ENCODE results near the gene PHF21A.

Gene PHF21A

DNA sequence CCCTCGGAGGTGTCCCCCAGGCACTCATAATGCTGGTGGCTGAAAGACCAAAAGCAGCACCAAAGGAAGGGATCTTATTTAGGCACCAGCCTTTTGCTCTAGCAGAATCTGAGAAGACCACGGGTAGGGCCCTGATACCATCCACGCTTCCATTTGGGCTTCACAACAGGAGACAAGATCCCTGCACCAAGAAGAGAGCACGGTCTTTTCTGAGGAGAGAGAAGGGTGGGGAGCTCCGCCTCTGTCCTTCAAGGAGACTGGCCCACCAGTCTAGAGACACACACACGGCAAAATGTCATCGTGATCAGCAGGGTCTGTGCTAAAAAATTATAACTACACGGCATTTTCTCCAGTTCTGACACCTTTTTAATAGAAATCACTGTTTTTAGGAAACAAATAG, 189.0 kb downstream of the PHF21A start:
- DNase-seq: no peak

DNA sequence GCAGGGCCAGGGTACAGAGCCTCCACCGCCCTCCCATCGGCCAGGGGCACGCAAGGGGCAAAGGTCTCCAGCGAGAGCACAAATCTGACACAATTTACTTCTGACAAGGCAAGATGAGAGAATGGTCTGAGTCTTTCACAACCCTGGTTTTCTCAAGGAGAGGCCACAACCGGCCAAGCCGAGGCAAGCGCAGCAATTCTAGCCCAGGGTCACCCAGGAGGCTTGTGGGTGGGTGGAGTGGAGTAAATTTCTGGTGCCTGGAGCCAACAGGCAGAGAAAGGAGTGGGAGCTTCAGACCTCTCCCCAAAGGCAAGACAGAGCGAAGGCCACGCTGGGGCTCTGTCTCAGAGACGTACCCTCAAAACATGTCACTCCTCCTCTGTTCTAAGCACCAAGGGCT, 189.5 kb downstream of the PHF21A start:
- no peak for DNase-seq

DNA sequence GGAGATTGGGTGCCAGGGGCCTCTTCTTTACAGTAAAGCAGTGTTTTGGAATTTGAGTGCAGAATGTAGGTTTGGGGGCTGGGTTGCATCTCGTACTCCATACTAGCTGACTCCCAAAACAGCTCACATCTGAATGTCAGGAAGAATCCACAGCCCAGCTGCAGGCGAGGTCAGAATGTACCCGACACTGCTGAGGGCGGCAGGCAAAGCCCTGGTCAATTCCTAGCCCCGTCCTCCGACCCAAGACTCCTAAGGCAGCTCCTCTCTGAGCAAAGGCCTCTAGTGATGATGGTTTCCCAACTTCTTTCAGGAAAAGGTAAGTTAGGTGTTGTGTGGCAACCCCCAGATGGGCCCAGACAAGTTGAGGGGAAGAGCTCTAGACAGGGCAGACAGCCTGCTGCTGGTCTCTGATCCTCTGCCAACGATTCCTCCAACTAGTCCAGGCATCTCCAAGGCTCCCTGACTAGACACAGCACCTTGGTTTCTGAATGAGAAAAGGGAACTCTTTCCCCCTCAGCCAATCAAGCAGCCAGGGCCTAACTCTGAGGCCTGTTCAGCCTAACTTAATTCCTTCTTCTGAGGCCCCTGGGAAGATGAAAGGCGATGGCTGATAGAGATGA, 190.2 kb downstream of the PHF21A start:
- DNase-seq: no peak

DNA sequence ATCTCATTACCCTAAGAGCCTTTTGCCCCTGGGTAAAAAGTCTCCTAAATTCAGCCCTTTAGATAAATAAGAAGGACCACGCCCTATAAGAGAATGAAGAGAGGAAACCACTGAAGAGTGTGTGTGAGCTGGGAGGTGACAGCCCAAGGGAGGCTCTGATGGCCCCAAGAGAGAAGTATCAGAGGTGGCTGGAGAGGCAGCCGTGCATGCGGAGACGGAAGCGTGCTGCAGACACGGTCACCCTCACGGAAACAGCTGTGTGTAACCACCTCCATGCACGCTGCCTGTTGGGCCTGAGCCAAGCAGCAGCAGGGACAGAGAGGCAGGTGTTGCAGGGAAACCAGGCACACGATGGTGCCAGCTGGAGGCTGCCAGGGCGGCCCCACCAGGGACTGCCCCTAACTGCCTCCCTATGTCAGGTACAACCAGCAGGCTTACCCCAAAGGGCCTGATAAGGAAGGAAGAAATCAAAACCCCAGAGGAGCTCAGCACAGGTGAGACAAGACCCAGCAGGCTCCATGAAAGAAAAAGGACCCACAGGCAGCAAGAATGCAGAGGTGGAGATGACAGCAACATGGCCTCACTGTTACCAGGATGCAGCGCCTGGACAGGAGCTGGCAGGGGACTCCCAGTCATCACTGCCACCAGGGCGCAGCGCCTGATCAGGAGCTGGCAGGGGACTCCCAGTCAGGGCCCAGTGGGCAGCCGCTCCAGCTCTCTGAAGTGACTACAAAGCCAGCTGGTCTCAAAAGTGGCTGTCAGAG, 191.0 kb downstream of the PHF21A start:
- DNase-seq: no peak

DNA sequence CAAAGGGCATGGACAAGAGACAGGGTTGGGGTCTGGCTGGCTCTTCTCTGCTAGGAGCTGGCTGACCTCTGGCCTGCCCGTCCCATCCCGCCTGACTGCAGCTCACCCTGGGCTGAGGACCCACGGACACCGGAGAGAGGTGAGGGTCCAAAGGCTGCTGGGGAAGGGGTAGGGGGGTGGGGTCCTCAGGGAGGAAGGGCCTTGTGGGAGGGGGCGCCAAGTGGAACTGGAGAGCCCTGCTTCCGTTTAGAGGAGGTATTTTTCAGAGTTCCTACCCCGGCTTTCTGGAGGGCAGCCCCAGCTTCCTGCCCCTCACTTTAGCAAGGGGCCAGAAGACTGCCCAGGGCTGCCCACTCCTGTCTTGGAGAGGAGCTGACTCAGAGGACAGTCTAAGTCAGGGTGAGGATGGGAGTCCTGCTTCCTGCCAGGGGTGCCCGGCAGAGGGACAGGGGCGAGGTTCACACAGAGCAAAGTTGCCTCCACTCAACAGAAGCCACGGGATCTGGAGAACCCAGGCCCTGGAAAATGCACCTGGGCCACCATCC, 191.7 kb downstream of the PHF21A start:
- no peak for DNase-seq

DNA sequence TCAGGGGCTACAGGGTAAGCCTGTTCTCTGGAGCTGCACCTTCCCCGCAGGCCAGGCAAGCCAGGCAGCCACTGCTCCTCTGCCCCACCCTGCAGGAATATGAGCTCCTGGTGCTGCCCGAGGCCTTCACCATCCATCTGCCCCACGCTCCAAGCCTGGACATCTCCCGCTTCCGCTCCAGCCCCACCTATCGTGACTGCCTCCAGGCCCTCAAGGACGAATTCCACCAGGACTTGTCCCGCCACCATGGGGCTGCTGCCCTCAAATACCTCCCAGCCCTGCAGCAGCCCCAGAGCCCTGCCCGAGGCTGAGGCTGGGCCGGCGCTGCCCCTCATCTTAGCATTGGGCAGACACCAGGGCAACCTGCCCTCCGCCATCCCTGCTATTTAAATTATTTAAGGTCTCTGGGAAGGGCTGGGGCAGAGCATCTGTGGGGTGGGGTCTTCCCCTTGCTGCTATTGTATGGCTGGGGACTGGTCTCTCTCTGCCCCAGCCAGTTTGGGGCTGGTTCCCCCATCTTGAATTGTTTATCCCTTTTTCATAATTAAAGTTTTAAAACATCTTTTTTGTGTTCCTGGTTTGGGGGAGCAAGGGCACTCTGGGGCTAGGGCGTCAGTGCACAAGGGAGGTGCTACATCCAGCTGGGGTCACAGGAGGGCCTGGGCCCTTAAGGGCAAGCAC, 192.6 kb downstream of the PHF21A start:
- DNase-seq: no peak

DNA sequence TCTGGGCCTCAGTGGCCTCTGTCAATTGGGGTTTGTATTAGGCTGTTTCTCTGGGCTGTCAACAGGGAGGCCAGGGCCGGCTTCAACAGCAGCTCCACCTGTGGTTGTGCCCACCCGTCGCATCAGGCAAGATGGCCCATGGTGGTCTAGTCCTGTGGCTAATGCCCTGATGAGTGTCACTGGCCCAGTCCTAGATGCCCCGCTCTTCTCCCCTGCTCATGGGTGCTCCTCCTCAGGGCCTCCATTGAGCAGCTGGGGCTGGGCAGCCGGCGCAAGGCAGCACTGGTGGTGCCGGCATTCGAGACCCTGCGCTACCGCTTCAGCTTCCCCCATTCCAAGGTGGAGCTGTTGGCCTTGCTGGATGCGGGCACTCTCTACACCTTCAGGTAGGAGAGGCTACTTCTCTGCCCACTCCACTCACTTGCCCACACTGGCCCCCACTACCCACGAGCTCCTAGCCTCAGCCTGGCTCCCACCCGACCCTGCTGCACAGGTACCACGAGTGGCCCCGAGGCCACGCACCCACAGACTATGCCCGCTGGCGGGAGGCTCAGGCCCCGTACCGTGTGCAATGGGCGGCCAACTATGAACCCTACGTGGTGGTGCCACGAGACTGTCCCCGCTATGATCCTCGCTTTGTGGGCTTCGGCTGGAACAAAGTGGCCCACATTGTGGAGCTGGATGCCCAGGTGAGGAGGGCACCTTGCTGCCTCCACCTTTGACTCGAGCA, 193.4 kb downstream of the PHF21A start:
- no peak for DNase-seq

DNA sequence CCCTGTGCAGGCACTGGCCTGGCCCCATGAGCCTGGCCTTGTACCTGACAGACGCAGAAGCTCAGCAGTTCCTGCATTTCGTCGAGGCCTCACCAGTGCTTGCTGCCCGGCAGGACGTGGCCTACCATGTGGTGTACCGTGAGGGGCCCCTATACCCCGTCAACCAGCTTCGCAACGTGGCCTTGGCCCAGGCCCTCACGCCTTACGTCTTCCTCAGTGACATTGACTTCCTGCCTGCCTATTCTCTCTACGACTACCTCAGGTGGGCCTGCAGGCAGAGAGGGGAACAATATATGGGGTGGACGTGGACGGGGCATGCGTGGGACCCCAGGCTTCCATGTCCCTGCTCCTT, 193.9 kb downstream of the PHF21A start:
- DNase-seq: no peak

DNA sequence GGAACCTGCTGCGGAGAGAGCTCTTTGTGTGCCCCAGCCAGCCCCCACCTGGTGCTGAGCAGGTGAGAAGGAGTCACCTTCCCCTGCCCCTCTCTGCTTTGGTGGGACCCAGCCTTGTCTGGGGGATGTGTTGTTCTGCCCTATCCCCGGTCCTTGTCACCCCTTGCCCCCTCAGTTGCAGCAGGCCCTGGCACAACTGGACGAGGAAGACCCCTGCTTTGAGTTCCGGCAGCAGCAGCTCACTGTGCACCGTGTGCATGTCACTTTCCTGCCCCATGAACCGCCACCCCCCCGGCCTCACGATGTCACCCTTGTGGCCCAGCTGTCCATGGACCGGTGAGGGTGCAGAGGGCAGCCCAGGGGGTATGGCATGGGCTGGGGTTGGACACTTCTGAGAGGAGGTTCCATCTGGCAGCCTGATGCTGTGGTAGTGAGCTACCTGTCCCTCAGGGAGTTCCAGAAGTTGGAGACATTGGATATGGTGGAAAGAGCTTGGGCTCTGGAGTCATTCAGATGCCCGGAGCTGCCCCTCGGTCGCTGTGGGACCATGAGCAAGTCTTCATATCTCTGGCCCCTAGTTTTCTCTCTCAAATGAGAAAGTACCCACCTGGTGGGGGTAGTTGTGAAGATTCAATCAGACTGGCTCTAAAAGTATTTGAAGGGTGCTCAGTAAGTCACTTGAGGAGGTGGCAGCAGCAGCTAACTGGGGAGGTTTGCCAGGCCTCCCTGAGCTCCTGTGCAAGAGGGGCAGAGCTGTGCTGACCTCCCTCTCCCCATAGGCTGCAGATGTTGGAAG, 194.5 kb downstream of the PHF21A start:
- DNase-seq: no peak

DNA sequence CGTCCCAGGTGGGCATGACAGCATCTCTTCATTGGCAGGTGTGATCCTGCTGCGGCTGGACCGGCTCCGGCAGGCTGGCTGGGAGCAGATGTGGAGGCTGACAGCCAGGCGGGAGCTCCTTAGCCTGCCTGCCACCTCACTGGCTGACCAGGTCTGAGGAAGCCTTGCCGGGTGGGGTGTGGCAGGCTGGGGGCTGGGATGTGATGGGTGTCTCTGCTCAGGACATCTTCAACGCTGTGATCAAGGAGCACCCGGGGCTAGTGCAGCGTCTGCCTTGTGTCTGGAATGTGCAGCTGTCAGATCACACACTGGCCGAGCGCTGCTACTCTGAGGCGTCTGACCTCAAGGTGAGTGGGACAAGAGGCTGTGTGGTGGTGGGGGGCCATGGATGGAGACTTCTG, 195.3 kb downstream of the PHF21A start:
- DNase-seq: no peak

DNA sequence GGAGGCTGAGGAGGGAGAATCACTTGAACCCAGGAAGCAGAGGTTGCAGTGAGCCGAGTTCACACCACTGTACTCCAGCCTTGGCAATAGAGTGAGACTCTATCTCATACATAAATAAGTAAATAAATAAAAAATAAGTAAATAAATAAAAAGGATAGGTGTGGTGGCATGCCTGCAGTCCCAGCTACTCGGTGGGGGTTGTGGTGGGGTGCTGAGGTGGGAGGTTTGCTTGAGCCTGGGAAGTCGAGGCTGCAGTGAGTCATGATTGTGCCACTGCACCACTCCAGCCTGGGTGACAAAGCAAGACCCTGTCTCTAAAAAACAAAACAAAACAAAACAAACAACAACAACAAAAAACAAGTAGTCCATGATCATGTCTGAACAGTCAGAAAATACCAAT, 195.7 kb downstream of the PHF21A start:
- no peak for DNase-seq

DNA sequence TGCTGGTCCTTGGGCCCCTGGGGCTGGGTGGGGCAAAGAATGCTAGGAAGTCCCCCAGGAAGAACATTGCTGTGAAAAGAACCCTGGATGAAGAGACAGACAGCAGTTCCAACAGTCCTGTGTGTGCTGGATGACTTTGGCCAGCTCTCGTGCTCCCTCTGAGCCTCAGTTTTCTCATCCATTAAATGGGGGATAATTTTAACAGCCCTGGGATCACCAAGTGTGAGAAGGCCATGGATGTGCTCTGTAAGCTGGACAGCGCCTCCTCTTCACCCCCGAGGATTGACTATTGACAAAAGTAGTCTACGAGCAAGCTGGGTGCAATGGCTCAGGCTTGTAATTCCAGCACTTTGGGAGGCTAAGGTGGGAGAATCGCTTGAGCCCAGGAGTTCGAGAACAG, 196.3 kb downstream of the PHF21A start:
- DNase-seq: no peak

DNA sequence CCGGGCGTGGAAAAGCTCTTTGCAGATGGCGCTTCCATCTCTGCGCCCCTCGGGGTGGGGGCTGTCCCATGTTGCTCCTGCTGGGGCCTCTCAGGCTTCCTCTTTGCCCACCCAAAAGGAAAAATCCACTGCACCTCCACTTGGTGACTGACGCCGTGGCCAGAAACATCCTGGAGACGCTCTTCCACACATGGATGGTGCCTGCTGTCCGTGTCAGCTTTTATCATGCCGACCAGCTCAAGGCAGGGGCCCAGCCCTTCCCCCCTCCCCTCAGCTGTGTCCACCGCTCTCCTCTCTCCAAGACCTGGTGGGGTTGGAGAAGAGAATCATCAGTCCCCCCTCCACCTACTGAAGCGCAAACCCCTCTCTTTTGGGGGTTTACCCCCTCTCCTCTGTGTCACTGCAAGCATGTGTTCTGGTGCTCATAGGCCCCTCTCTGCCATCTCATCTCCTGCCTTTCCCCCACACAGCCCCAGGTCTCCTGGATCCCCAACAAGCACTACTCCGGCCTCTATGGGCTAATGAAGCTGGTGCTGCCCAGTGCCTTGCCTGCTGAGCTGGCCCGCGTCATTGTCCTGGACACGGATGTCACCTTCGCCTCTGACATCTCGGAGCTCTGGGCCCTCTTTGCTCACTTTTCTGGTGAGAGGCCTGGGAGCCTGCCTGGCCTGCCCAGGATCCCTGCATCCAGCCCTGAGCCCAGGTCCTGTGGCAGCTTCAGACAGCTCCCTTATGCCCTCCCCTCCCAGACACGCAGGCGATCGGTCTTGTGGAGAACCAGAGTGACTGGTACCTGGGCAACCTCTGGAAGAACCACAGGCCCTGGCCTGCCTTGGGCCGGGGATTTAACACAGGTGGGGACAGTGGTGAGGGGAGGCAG, 197.0 kb downstream of the PHF21A start:
- no peak for DNase-seq

DNA sequence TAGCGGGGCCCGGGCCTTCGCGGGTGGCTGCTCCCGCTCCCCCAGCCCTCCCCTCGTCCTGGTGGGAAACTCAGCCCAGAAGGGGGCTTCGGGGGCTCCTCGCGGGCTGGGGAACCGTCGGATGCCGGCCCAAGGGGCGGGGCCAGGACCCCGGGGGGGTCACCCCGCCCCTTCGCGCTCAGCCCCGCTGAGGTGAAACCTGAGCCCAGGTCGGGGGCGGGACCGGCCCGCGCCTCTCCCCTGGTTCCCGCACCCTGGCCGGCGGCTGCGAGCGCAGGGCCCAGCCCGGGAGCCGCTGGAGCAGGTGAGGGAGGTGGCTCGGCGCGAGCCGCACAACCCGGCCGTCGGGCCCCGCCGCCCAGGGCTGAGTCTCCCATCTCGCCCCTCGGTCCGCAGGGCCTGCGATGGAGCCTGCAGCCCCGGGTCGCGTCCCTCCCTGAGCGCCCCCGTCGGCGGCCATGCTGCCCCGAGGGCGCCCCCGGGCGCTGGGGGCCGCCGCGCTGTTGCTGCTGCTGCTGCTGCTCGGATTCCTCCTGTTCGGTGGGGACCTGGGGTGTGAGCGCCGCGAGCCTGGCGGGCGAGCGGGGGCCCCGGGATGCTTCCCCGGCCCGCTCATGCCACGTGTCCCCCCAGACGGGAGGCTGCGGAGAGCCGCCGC, 198.7 kb downstream of the PHF21A start, which contains the start of gene LARGE2:
Gene LARGE2, plus strand, starts transcription at position 232 of the 658 bp plus-strand sequence. Its CDS starts 227 bp downstream, at position 459.
- DNase-seq: no peak

DNA sequence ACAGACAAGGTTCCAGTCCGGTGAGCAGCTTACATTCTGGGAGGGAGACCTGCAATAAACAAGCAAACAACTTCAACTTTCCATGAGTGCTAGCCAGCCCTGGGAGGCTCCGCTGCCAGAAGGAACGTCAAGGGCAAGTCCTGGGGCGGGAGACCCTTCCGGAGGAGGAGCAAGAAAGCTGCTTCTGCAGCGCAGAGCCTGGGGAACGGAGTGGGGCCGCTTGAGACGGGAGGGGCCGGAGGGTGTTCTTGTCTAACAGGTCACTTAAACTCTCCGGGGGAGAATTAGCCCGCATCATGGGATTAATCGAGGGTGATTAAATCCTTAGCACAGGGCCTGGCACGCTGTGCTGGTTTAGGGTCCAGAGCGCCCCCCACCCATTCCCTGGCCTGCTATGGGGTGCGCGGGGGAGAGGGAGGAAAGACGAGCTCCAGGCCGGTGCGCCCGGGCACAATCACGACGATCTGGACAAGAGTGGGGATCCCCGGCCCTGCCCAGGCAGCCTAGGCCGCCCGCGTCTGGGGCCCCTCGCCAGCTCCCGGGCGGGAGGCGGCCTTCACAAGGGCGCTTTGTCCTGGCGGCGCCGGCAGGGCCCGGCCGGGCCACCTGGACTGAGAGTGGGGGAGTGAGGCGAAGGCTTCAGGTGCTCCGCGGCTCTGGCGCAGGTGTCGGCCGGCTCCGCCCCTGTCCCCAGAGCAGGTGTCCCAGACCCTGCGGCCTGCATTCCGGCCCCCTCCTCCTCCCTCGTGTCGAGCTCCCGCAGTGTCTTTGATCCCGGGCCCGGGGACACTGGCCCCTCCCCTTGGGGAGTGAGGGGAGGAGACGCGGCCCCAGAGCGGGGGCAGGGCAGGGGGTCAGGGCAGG, 199.5 kb downstream of the PHF21A start:
- no peak for DNase-seq

DNA sequence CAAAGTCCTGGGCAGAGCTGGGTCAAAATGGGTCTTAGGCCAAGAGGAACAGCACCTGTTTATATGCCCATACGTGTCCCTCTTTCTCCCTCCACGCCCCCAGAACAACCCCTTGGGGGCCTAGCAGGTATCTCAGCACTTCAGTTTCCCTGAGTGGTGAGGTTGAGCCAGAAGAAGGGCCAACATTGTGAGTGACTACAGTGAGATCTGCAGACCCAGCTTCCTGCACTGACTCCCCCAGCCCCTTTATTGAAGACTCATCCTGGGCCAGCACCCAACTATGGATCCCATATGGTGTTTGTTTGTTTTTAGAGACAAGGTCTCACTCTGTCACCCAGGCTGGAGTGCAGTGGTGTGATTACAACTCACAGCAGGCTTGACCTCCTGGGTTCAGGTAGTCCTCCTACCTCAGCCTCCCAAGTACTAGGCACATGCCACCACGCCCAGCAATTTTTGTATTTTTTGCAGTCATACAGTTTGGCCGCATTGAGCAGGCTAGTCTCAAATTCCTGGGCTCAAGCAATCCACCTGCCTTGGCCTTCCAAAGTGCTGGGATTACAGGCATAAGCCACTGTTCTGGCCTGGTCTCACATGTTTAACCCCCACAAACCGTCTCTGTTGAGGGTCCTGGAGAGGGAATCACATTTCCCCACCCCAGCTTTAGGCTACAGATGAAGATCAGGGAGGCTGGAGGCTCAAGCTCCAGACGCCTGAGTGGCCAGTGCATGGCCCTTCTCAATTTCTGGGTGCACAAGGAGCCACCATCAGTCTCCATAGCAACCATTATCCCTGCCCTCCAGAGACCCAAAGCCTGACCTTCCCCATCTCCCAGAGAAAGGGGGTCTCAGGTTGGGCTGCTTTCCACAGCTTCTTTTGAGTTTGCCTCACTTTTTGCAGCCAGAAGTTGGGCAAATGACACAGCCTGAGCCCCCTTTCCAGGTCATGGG, 200.4 kb downstream of the PHF21A start:
- DNase-seq: no peak

DNA sequence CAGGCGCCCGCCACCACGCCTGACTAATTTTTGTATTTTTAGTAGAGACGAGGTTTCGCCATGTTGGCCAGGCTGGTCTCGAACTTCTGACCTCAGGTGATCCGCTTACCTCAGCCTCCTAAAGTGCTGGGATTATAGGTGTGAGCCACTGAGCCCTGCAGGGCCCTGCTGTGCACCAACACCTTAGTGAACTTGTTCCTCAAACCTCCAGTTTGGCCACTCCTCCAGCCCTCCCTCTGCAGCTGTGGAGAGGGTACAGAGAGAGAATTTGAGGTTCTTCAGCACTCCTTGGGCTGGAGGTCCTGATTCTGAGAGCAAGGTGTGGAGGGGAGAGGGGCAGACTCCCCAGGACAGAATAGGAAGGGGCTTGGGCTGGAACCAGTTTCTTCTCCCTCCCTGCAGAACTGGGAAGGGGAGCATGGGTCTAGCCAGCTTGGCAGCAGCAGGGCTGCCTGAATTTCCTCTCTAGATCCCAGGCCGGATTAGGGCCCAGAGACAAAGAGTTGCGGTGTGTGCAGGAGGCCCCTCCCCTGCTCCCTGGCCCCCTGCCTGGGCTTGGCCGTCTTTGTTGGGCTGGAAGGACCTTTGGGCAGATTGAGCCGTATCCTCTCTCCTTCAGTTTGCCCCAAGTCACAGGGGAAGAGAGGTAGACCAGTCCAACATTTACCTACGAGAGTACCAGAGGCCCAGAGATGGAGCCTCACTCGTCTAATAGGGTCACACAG, 201.3 kb downstream of the PHF21A start:
- DNase-seq: no peak

Measured in stimulated activated CD4-positive, alpha-beta T cell treated with anti-CD3 and anti-CD28 coated beads, Interleukin-4, amount 100 ng/mL, for 1 hour (primary cell).